NB4 (cell line): ENCODE results near the gene CARF.

Experiments used
- CTCF ChIP-seq: IDR thresholded peaks from one replicate; pipeline ENCODE4 v1.5.1; 2012; ENCODE audit warnings: low read depth, low read length
- MYC ChIP-seq: IDR thresholded peaks from 2 replicates; pipeline ENCODE4 v1.6.1; 2011; ENCODE audit warnings: low read depth, low read length

- TF ChIP-seq CTCF: no peak
- TF ChIP-seq MYC: no peak
These were observed 918 bp upstream of the CARF start for GRCh38 chr2:202911203-202911511.
